GM21529 (cell line): Measurements from ENCODE around the gene NXN.
"Not testable (repeated sequence)": the region's sequence is repeated elsewhere in the genome, so short reads cannot be mapped to it uniquely, and the experiment has no call there.

Source experiments
- ATAC-seq: cut with Tn5 transposase; IDR thresholded peaks from one replicate; pipeline ENCODE4 v1.9.1; 2021; ENCODE audit not compliant: unreplicated experiment

NXN gene

GRCh38 chr17:867238-867637, 112.3 kb downstream of the NXN start:
- ATAC-seq, result not testable (repeated sequence)

- ATAC-seq, result no peak
Measured at GRCh38 chr17:866568-867103, 112.9 kb downstream of the NXN start.

GRCh38 chr17:864315-864714, 115.3 kb downstream of the NXN start:
- no peak for ATAC-seq

DNA sequence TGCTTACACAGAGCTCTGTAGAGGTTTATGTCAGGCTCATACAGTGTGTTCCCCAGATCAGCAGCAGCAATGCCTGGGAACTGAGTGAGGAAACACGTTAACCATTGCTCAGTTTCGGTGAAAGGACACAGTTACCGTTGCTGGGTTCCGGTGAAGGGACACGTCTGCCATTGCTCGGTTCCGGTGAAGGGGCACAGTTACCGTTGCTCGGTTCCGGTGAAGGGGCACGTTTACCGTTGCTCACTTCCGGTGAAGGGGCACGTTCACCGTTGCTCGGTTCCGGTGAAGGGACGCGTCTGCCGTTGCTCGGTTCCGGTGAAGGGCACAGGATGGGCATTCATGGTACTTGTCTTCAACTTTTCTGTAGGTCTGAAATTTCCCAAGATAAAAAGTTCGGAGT, 115.7 kb downstream of the NXN start:
- no peak for ATAC-seq

DNA sequence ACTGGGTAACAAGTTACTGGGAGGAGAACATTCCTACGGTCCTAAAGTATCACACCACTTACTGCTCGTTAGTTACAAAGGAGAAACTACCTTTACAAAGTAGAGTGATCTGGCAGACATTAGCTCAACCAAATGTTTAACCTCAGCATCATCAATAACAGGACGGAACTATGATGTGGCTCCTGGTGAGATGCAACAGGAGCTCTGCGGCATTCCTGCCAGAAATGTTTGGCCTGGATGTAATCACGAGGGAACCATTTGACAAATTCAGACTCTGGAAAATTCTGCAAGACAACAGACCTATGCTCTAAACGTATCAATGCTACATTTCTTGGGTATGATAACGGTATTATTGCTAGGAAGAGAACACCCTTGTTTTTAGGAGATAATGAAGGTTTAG, 117.0 kb downstream of the NXN start:
- ATAC-seq, result no peak

DNA sequence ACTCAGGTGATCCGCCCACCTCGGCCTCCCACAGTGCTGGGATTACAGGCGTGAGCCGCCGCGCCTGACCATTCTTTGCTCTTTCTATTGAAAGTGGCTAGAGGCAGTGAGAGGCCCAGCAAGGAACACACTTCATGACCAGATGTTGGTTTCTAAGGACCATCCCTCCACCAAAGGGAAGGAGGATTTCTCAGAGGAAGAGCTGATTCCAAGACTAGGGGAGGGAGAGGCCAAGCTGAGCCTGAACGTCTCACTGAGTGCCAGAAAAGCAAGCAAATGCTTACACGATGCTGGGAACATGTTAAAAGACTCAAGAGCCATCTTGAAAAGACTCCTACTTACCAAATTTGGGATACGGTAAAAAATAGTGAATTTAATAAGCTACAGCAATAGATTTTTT, 118.2 kb downstream of the NXN start:
- no peak for ATAC-seq

- ATAC-seq, result no peak
Measured at GRCh38 chr17:860805-861204, 118.8 kb downstream of the NXN start.

- no peak for ATAC-seq
Measured at GRCh38 chr17:859824-860195, 119.8 kb downstream of the NXN start.

DNA sequence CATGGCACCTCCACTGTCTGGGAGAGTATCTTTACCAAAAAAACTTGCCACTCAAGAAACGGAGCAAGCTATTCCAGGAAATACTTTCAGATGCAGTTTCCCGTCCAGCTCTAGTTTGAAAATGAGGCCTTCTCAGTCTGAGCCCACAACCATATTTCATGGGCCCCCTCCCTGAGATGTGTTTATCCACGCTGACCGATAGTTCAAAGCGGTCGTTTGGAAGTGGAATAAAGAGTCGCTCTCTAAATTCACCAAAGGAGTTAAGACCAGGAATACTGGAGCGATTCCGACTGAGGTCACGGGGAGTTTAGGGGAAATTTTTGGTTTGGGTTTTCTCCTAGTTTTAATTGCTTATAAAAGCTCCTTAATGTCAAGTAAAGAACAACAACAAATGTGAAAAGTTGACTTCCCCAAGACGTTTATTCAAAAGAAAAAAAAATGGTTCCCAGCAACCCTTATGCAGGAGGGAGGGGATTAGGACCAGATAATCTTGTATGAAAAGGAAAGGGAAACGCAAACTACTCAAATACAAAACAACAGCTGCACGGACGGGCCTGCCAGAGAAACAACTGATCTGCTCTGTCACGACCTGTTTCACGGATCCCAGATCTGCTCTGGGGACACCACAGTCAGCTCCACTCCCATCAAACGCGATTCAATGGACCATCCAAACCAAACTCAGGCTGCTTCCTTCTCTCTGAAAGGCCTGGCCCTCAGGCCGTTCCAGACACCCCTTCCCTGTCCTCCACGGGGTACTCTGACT, 120.3 kb downstream of the NXN start:
- no peak for ATAC-seq

GRCh38 chr17:856149-856548, 123.4 kb downstream of the NXN start:
- ATAC-seq, result no peak

DNA sequence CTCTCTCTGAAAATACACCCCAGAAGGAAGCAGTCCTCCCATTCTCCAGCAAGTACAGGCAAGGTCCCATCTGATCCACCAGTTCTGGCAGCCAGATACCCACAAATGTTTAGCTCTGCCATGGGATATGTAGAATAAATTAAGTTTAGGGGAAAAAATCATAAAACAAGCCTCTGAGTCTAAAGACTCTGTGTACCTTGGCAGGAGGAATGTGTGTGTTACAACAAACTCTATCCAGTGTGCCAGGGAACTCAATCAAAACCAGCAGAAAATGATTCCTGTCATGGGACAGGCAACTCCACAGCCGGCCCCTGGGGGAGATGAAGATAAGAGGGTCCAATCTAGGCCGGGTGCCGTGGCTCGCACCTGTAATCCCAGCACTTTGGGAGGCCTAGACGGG, 124.0 kb downstream of the NXN start:
- ATAC-seq, result no peak

DNA sequence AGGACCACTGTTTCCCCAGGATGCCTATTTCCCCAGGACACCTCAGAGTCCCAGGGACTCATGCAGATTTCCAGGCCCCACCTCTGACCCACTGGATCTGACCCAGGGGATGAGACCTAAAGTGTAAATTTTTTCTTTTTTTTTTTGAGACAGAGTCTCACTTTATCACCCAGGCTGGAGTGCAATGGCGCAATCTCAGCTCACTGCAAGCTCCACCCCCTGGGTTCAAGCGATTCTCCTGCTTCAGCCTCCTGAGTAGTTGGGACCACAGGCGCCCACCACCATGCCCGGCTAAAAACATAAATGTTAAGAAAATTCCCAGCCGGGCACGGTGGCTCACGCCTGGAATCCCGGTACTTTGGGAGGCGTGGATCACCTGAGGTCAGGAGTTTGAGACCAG, 126.7 kb downstream of the NXN start:
- ATAC-seq, result not testable (repeated sequence)

- no peak for ATAC-seq
Measured at GRCh38 chr17:852349-852748, 127.2 kb downstream of the NXN start.

DNA sequence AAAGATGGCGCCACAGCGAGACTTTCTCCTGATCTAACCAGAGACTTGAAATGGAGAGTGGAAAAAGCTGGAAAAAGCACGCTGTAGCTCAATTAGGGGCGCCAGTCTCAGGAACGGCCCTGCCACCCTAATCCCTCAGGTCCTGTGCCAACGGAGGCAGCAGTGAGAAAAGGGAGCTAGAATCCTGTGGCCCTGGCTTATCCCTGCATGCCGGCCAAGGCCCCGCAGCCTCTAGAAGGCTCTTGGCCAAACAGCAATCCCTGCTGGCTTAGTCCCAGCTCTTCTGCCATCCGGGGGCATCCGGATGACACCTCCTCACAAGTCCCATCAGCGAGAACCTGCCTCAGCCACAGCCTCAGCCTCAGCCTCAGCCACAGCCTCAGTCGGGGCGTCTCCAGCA, 127.7 kb downstream of the NXN start:
- no peak for ATAC-seq

DNA sequence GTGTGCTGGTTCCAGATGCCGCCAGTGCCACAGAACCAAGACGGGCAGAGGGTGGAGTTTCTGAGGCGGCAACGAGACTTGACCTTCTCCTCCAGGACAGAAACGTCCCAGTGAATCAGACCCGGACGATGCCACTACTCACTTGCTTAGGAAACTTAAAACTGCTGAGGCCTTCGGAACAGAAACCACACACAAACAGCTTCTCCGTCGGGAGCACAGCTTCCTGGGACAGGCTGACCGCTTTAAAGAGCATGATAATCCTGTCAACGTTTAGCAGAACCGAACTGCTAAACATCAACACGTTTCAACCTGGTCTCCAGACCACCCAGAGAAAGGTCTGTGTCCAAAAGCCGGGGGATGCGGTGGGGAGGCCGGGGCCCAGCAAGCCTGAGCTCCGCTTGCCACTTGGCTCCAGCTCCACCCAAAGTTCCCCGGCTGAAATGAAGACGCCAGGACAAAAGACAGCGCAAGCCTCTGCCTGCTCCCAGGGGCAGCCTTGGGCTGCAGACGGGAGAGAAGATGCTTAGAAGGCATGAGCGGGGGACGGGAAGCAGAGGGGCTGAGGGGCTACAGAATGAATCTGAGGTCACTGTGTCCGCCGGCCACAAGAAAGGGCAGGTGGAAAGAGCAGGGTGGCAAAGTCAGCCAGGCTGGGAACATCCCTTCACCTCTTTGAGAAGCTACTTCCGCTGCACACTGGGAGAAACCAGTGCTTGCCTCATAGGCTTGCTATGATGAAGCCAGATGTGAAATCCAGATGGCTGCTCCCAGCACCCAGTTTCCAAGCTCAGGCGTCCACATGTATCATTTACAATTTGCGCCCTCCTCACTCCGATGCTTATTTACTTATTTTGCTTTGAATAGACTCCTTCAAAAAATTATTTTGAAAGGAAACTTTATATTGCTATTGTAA, 128.5 kb downstream of the NXN start:
- ATAC-seq, result no peak

- no peak for ATAC-seq
Measured at GRCh38 chr17:850086-850850, 129.3 kb downstream of the NXN start.

DNA sequence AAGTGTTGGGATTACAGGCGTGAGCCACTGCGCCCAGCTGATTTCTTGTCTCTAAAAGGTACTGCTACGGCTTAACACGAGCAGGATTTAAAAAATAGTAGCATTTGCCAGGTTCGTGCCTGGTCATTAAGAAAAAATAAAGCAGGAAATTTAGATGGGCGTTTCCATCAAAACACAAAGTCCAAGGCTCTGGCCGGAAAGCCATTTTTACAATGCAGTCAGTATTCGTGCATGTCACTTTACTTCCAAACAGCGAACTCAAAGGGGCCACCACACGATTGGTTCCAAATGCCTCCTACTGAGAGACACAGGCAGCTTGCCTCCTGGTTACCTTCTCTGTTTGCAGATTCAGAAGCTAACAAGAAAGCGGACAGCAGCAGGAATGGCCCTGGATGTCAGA, 131.2 kb downstream of the NXN start:
- ATAC-seq, result no peak

DNA sequence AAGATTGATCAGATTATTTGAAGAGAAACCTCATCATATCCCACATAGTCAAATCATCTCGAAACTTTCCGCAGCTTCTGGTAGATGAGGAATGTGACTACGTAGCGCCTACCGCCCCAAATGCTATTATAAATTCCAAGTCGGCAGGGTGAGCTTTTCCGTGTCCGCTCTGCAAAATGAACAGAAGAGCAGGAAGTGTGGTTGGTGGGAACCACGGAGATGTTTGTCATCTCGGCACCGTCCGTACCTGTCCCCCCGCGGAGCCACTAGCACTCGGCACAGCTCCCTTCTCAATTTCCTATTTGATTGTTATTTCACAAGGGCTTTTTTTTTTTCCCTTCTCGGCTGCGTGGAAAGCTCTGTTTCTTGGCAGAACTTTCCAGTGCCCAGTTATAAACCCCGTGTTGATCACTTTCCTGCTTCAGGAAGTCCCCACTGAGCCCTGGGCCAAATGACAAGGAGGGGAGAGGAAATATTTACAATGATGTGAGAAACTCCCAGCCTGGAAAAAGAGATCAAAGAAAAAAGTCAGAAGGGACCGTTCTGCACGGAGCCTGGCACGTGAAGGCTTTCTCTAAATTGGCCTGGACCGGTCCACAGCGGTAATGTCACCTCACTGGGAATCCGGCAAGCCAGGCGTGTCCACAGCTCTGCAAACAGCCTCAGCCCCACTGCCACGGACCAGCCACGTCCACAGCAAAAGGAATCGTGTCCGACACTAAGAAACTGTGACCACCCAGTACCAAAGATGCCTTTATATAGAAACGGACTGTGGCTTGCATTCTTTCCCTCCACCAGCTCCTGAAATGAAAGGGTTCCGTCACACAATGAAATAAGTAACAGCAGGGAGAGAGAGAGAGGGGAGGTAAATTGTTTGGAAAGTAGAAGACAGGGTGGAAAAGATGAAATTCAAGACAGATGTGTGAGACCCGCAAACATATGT, 132.4 kb downstream of the NXN start:
- no peak for ATAC-seq

GRCh38 chr17:841313-841712, 138.3 kb downstream of the NXN start:
- no peak for ATAC-seq

DNA sequence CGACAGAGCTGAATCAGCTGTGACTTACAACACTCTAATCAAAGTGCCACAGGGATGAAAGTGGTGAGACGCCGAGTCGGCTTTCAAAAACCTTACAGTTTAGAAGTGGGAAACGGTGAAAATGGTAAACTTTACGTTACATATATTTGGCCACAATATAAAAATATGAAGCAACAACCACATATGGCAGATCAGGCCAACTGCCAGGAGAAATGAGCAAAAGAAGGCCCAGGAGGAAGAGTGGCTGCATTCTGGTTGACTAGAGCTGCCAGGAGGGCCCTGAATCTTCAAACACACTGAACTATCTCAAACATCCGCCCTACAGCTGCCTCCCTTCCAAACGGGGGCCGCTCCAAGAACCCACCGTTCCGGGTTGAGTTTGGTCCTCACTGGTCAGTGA, 141.1 kb downstream of the NXN start:
- no peak for ATAC-seq
